HEK293 (cell line): ENCODE data around the gene HTRA1.

Experiments
- CTCF ChIA-PET: fragments of 350-600 bp; formaldehyde crosslinking; extraction: SDS; loops from one replicate; lab custom pipeline; 2021; ENCODE audit warnings: antibody characterized with exemption; lab: Yijun Ruan, JAX
- POLR2A ChIA-PET: fragments of 300-600 bp; formaldehyde crosslinking; extraction: SDS; loops from one replicate; lab custom pipeline; 2020; ENCODE audit warnings: antibody characterized with exemption, inconsistent platforms; lab: Yijun Ruan, JAX
- H3K27ac ChIP-seq: fragments of 200-500 bp; sonication (Bioruptor generic); 2 replicates; pipeline ENCODE4 v1.5.1; 2014; ENCODE audit warnings: low read depth, low read length, control low read depth, inconsistent platforms; ENCODE audit errors: extremely low read depth
- H3K36me3 ChIP-seq, 2 experiments: fragments of 200-500 bp in 1 of 2; sonication (Bioruptor generic) in 1 of 2; 1 replicate in 1 of 2; 2 replicates in 1 of 2; pipeline ENCODE4 v1.5.1; 2014 to 2017; ENCODE audit warnings: inconsistent platforms in 2 of 2, low read length in 2 of 2; ENCODE audit not compliant: control insufficient read depth in 2 of 2, insufficient read depth in 1 of 2
- H3K4me1 ChIP-seq: fragments of 200-500 bp; sonication (Bioruptor generic); 2 replicates; pipeline ENCODE4 v1.5.1; 2014; ENCODE audit warnings: mild to moderate bottlenecking, low read length, inconsistent platforms; ENCODE audit not compliant: control insufficient read depth, insufficient read depth
- H3K4me3 ChIP-seq: 2 replicates; pipeline ENCODE4 v1.5.1; 2011; ENCODE audit warnings: low read depth, mild to moderate bottlenecking, control low read depth, low read length, moderate library complexity
- H3K9me3 ChIP-seq: fragments of 200-500 bp; sonication (Bioruptor generic); 2 replicates; pipeline ENCODE4 v1.5.1; 2014; ENCODE audit warnings: low read depth, low read length, inconsistent platforms; ENCODE audit not compliant: control insufficient read depth, insufficient read depth
- KLF7 ChIP-seq: fragments of 450-650 bp; formaldehyde crosslinking; IDR thresholded peaks from 2 replicates; pipeline ENCODE4 v1.5.1; 2016; ENCODE audit warnings: missing biosample characterization, missing genetic modification characterization, borderline replicate concordance
- KLF9 ChIP-seq: fragments of 450-650 bp; formaldehyde crosslinking; IDR thresholded peaks from 2 replicates; pipeline ENCODE4 v1.5.1; 2016; ENCODE audit warnings: missing biosample characterization, missing genetic modification characterization, low read depth
- TRIM28 ChIP-seq: IDR thresholded peaks from 2 replicates; pipeline ENCODE4 v1.6.1; 2011; ENCODE audit warnings: low read length, control low read depth, borderline replicate concordance
- ZBTB26 ChIP-seq: fragments of 450-650 bp; formaldehyde crosslinking; optimal IDR thresholded peaks from 2 replicates; pipeline ENCODE3; 2016; ENCODE audit warnings: missing biosample characterization, mild to moderate bottlenecking, missing genetic modification characterization
- ZBTB48 ChIP-seq: fragments of 450-650 bp; formaldehyde crosslinking; IDR thresholded peaks from 2 replicates; pipeline ENCODE4 v1.5.1; 2016; ENCODE audit warnings: missing biosample characterization, missing genetic modification characterization
- ZEB2 ChIP-seq: fragments of 450-650 bp; formaldehyde crosslinking; IDR thresholded peaks from 2 replicates; pipeline ENCODE4 v1.5.1; 2016; ENCODE audit warnings: missing biosample characterization, missing genetic modification characterization
- ZFP37 ChIP-seq: fragments of 450-650 bp; formaldehyde crosslinking; IDR thresholded peaks from 2 replicates; pipeline ENCODE4 v1.5.1; 2016; ENCODE audit warnings: missing biosample characterization, missing genetic modification characterization
- ZFP41 ChIP-seq: fragments of 450-650 bp; formaldehyde crosslinking; IDR thresholded peaks from 2 replicates; pipeline ENCODE4 v1.5.1; 2016; ENCODE audit warnings: missing biosample characterization, missing genetic modification characterization, borderline replicate concordance
- ZNF132 ChIP-seq: fragments of 450-650 bp; formaldehyde crosslinking; IDR thresholded peaks from 2 replicates; pipeline ENCODE4 v1.5.1; 2017; ENCODE audit warnings: missing biosample characterization, missing genetic modification characterization, borderline replicate concordance
- ZNF510 ChIP-seq: fragments of 450-650 bp; formaldehyde crosslinking; IDR thresholded peaks from 2 replicates; pipeline ENCODE4 v1.5.1; 2018; ENCODE audit warnings: mild to moderate bottlenecking, missing genetic modification characterization, missing biosample characterization; ENCODE audit not compliant: insufficient replicate concordance
- ZNF530 ChIP-seq: fragments of 450-650 bp; formaldehyde crosslinking; IDR thresholded peaks from 2 replicates; pipeline ENCODE4 v1.5.1; 2016; ENCODE audit warnings: low read depth, missing biosample characterization, missing genetic modification characterization
- ZNF571 ChIP-seq: fragments of 450-650 bp; formaldehyde crosslinking; IDR thresholded peaks from 2 replicates; pipeline ENCODE4 v1.5.0; 2017; ENCODE audit warnings: missing biosample characterization, missing genetic modification characterization
- ZNF626 ChIP-seq: fragments of 450-650 bp; sonication (Bioruptor Pico); formaldehyde crosslinking; IDR thresholded peaks from 2 replicates; pipeline ENCODE4 v1.5.1; 2018; ENCODE audit warnings: missing biosample characterization, missing genetic modification characterization, inconsistent platforms
- ZNF660 ChIP-seq: fragments of 450-650 bp; IDR thresholded peaks from 2 replicates; pipeline ENCODE4 v1.5.1; 2018; ENCODE audit warnings: missing biosample characterization, mild to moderate bottlenecking, missing genetic modification characterization
- ZNF791 ChIP-seq: fragments of 450-650 bp; formaldehyde crosslinking; IDR thresholded peaks from 2 replicates; pipeline ENCODE4 v1.5.1; 2016; ENCODE audit warnings: missing biosample characterization, missing genetic modification characterization
- ZXDB ChIP-seq: fragments of 450-650 bp; formaldehyde crosslinking; IDR thresholded peaks from 2 replicates; pipeline ENCODE4 v1.5.1; 2016; ENCODE audit warnings: missing biosample characterization, missing genetic modification characterization
- TF ChIP-seq, protein P1 (sequence below): fragments of 450-650 bp; formaldehyde crosslinking; IDR thresholded peaks from 2 replicates; pipeline ENCODE4 v1.5.0; 2017; ENCODE audit warnings: missing biosample characterization, missing genetic modification characterization, borderline replicate concordance
- TF ChIP-seq, protein P2 (sequence below): fragments of 450-650 bp; formaldehyde crosslinking; IDR thresholded peaks from 2 replicates; pipeline ENCODE4 v1.5.1; 2016; ENCODE audit warnings: missing biosample characterization, missing genetic modification characterization, low read depth
- TF ChIP-seq, protein P3 (sequence below): IDR thresholded peaks from 2 replicates; pipeline ENCODE4 v1.6.1; 2011; ENCODE audit warnings: mild to moderate bottlenecking, low read depth, low read length, borderline replicate concordance
- TF ChIP-seq, protein P4 (sequence below): fragments of 450-650 bp; formaldehyde crosslinking; IDR thresholded peaks from 2 replicates; pipeline ENCODE4 v1.5.1; 2016; ENCODE audit warnings: missing biosample characterization, missing genetic modification characterization
- TF ChIP-seq, protein P5 (sequence below): fragments of 450-650 bp; formaldehyde crosslinking; IDR thresholded peaks from 2 replicates; pipeline ENCODE4 v1.5.1; 2016; ENCODE audit warnings: missing biosample characterization, missing genetic modification characterization

The HTRA1 gene

DNA sequence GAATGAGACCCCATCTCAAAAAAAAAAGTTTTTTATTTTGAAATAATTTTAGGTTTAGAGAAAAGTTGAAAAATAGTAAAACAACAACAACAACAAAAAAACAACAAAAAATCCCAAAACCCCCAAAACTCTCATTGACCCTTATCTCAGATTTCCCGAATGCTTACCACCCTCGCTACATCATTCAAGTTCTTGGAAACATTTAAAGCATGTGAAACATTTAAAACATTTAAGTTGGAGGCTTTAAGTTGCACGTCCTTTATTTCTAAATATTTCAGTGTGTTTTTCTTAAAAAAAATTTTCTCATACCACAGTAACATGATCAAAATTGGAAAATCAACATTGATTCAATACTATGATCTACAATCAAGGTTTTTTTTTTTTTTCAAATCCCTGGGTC, 7.3 kb upstream of the HTRA1 start (continued):
- TF ChIP-seq, protein P1, sequence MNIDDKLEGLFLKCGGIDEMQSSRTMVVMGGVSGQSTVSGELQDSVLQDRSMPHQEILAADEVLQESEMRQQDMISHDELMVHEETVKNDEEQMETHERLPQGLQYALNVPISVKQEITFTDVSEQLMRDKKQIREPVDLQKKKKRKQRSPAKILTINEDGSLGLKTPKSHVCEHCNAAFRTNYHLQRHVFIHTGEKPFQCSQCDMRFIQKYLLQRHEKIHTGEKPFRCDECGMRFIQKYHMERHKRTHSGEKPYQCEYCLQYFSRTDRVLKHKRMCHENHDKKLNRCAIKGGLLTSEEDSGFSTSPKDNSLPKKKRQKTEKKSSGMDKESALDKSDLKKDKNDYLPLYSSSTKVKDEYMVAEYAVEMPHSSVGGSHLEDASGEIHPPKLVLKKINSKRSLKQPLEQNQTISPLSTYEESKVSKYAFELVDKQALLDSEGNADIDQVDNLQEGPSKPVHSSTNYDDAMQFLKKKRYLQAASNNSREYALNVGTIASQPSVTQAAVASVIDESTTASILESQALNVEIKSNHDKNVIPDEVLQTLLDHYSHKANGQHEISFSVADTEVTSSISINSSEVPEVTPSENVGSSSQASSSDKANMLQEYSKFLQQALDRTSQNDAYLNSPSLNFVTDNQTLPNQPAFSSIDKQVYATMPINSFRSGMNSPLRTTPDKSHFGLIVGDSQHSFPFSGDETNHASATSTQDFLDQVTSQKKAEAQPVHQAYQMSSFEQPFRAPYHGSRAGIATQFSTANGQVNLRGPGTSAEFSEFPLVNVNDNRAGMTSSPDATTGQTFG (tag by site-specific recombination): no peak
- TF ChIP-seq ZNF791 (tag by site-specific recombination) (no peak), ZFP37 (tag by site-specific recombination) (no peak)
- TF ChIP-seq, all 188 proteins: peak for 0

DNA sequence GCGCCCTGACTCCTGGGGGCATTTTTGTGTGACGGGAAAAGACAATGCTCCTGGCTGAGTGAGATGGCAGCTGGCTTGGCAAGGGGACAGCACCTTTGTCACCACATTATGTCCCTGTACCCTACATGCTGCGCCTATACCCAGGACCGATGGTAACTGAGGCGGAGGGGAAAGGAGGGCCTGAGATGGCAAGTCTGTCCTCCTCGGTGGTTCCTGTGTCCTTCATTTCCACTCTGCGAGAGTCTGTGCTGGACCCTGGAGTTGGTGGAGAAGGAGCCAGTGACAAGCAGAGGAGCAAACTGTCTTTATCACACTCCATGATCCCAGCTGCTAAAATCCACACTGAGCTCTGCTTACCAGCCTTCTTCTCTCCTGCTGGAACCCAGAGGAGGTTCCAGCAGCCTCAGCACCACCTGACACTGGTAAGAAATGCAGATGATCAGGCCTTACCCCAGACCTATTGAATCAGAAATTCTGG, 6.7 kb upstream of the HTRA1 start, which contains the start of gene ARMS2:
Gene ARMS2 (plus strand): TSS at position 51 of the 478 bp plus-strand sequence. CDS start 75 bp downstream, at position 126.
- no peak within 1 kb of the TSS for H3K4me3 ChIP-seq
- ChIA-PET CTCF (interaction anchor here (0.8 kb wide), 1 partner anchor 20 kb away, joined by 4 read pairs; no protein-coding TSS in a partner anchor), POLR2A (no interaction called here)

GRCh38 chr10:122455376-122456079, 5.8 kb upstream of the HTRA1 start:
- H3K4me1 ChIP-seq: no peaks in the 10 kb centered on the region
- H3K36me3 ChIP-seq: no peaks in the 10 kb centered on the region
- ChIA-PET POLR2A (no interaction called here), CTCF (interaction anchor here (1.6 kb wide), 1 partner anchor 110 kb away, joined by 7 read pairs; no protein-coding TSS in a partner anchor)
- H3K9me3 ChIP-seq: no peaks in the 10 kb centered on the region
- H3K27ac ChIP-seq: no peak overlapping the region
- H3K4me3 ChIP-seq: no peak overlapping the region
- TF ChIP-seq, protein P2, sequence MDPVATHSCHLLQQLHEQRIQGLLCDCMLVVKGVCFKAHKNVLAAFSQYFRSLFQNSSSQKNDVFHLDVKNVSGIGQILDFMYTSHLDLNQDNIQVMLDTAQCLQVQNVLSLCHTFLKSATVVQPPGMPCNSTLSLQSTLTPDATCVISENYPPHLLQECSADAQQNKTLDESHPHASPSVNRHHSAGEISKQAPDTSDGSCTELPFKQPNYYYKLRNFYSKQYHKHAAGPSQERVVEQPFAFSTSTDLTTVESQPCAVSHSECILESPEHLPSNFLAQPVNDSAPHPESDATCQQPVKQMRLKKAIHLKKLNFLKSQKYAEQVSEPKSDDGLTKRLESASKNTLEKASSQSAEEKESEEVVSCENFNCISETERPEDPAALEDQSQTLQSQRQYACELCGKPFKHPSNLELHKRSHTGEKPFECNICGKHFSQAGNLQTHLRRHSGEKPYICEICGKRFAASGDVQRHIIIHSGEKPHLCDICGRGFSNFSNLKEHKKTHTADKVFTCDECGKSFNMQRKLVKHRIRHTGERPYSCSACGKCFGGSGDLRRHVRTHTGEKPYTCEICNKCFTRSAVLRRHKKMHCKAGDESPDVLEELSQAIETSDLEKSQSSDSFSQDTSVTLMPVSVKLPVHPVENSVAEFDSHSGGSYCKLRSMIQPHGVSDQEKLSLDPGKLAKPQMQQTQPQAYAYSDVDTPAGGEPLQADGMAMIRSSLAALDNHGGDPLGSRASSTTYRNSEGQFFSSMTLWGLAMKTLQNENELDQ (tag by site-specific recombination): no peak
- TF ChIP-seq, protein P3, sequence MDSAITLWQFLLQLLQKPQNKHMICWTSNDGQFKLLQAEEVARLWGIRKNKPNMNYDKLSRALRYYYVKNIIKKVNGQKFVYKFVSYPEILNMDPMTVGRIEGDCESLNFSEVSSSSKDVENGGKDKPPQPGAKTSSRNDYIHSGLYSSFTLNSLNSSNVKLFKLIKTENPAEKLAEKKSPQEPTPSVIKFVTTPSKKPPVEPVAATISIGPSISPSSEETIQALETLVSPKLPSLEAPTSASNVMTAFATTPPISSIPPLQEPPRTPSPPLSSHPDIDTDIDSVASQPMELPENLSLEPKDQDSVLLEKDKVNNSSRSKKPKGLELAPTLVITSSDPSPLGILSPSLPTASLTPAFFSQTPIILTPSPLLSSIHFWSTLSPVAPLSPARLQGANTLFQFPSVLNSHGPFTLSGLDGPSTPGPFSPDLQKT: no peak
- TF ChIP-seq, protein P4, sequence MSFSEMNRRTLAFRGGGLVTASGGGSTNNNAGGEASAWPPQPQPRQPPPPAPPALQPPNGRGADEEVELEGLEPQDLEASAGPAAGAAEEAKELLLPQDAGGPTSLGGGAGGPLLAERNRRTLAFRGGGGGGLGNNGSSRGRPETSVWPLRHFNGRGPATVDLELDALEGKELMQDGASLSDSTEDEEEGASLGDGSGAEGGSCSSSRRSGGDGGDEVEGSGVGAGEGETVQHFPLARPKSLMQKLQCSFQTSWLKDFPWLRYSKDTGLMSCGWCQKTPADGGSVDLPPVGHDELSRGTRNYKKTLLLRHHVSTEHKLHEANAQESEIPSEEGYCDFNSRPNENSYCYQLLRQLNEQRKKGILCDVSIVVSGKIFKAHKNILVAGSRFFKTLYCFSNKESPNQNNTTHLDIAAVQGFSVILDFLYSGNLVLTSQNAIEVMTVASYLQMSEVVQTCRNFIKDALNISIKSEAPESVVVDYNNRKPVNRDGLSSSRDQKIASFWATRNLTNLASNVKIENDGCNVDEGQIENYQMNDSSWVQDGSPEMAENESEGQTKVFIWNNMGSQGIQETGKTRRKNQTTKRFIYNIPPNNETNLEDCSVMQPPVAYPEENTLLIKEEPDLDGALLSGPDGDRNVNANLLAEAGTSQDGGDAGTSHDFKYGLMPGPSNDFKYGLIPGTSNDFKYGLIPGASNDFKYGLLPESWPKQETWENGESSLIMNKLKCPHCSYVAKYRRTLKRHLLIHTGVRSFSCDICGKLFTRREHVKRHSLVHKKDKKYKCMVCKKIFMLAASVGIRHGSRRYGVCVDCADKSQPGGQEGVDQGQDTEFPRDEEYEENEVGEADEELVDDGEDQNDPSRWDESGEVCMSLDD (tag by site-specific recombination): no peak
- TF ChIP-seq ZNF626 (tag by site-specific recombination): no peak
- no peak for TF ChIP-seq ZNF530
- TF ChIP-seq KLF9 (tag by site-specific recombination): no peak

More for the DNA sequence above, 6.7 kb upstream of the HTRA1 start, which contains the start of gene ARMS2:
- Histone ChIP-seq H3K36me3 (no peaks in the 10 kb centered on the region), H3K27ac (no peak within 1 kb of the TSS)
- TF ChIP-seq, protein P3: no peak
- no peak for TF ChIP-seq TRIM28
- TF ChIP-seq ZNF510 (tag by site-specific recombination): no peak
- TF ChIP-seq ZNF571 (tag by site-specific recombination): no peak
- no peak for TF ChIP-seq ZNF626 (tag by site-specific recombination)
- no peak for TF ChIP-seq ZEB2 (tag by site-specific recombination)
- no peak for TF ChIP-seq ZXDB (tag by site-specific recombination)
- TF ChIP-seq ZNF660: no peak
- TF ChIP-seq ZBTB48 (tag by site-specific recombination): no peak
- no peak for TF ChIP-seq ZNF132
- TF ChIP-seq, protein P5, sequence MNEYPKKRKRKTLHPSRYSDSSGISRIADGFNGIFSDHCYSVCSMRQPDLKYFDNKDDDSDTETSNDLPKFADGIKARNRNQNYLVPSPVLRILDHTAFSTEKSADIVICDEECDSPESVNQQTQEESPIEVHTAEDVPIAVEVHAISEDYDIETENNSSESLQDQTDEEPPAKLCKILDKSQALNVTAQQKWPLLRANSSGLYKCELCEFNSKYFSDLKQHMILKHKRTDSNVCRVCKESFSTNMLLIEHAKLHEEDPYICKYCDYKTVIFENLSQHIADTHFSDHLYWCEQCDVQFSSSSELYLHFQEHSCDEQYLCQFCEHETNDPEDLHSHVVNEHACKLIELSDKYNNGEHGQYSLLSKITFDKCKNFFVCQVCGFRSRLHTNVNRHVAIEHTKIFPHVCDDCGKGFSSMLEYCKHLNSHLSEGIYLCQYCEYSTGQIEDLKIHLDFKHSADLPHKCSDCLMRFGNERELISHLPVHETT (tag by site-specific recombination): no peak
- TF ChIP-seq ZFP41 (tag by site-specific recombination): no peak
- TF ChIP-seq KLF7 (tag by site-specific recombination): no peak
- TF ChIP-seq ZBTB26 (tag by site-specific recombination): no peak
- TF ChIP-seq, all 188 proteins: peak for 0
- Histone ChIP-seq H3K9me3 (no peaks in the 10 kb centered on the region), H3K4me1 (no peaks in the 10 kb centered on the region)
